Right kidney (tissue), 1 donor: ENCODE measurements around the gene DHRS7B.
A peak's percentile ranks its signal among the peaks of the same experiment; 100 is the strongest.
"Not testable (repeated sequence)": the region's sequence is repeated elsewhere in the genome, so short reads cannot be mapped to it uniquely, and the experiment has no call there.

Experiments
- DNase-seq: peaks from one replicate; pipeline ENCODE4 v3.0.0-alpha.2; 2016

DHRS7B gene

DNA sequence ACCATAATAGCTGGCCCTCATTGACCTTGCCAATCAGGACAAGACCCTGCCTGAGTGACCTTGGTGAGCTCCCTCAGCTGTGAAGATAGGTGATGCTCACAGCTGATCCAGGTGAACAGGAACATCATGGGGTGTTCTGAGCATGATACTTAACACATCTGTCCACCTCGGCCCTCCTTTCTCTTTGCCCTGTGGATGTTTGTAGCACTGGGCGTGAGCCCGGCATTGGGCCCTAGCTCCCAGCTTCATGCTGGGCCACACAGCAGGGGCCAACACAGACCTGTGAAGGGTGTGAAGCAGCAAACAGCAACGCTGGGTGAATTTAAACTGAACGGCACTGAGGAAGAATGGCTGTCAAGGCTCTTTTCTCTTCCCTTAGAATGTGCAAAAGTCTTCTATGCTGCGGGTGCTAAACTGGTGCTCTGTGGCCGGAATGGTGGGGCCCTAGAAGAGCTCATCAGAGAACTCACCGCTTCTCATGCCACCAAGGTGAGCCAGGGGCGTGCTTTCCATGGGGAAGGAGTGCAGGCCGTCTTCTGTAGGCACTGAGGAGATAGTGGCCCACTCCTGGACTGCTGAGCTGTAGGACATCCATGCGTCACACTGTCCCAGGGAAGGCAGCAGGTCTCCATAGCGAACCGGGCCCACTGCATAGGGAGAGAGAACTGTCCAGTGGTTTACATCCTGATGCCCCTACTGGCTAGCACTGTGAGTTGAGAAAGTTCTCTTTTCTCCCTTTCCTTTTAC lies 51.3 kb downstream of the DHRS7B start:
- DNase-seq = no peak

DNA sequence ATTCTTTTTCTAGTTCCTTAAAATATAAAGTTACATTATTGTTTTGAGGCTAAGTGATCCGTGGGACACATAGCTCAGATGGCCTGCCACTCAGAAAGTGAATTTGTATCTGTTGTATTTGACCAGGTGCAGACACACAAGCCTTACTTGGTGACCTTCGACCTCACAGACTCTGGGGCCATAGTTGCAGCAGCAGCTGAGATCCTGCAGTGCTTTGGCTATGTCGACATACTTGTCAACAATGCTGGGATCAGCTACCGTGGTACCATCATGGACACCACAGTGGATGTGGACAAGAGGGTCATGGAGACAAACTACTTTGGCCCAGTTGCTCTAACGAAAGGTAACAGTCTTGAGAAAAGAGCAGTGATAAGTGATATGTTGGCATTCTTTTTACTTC lies 56.7 kb downstream of the DHRS7B start:
- DNase-seq = no peak

DNA sequence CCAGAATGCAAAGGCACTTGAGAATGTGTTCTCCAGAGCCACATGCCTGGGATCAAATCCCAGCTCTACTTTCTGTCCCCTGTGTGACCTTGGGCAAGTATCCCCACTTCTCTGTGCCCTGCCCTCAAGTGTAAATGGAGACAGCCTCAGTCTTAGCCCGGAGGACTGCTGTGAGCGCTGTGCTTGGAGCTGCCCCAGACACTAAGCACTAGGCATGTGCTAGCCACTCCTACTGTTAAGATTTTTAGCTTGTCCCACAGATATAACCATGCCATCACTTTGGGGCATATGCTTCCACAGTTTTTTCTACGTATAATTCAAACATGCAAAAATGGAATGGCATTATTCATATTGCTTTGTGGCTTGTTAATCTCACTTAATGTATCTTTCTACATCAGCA lies 57.8 kb downstream of the DHRS7B start:
- DNase-seq = no peak

DNA sequence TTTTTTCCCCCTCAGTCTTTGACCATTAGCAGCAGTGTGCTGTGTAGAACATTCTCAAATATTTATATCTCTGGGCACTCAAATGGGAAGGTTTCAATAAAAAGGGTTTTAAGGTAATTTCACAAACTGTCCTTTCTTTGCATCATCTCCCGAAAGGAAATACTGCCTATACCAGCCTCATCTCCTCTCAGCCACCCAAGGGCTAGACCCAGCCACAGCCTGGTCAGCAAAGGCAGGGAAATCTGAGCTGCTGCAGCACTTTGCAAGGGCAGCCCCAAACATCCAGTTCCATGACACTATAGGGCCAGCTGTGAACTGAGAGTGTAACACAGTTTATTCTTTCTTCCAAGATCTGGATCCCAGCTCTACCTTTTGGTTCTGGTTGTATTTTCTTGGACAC lies 58.3 kb downstream of the DHRS7B start:
- no peak for DNase-seq

DNA sequence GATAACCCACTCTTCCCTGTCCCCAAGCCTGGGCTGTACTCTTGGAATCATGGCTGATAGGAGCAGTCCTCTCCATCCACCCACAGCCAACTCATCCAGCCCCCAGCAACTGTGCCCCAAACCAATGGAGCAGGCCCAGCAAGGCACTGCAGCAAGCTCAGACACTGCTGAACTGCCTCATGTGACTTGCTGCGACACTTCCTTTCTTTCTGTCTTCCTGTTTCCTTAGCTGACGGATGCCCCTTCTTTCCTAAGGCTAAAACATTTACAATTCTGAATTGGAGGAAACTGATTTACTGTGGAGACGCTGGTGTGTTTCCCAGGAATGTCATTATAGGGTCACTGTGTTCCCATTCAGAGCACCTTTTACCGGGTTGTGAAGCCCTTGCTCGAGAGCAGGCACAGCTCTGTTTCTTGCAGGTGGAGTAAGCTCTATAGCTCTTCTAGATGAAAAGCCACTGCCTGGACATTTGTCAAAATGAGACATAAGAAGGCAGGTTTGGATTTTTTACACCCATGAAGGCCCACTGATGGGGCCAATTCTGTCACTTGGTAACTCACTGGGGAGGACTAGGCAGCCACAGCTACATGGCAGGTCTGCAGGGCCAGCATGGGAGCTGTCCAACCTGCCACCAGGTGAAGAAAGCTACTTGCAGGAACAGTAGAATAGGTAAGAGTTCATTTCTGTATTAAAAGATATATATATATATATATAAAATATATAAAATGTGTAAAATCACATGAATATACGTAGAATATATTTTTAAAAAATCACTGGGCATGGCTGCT lies 59.8 kb downstream of the DHRS7B start:
- DNase-seq = no peak

DNA sequence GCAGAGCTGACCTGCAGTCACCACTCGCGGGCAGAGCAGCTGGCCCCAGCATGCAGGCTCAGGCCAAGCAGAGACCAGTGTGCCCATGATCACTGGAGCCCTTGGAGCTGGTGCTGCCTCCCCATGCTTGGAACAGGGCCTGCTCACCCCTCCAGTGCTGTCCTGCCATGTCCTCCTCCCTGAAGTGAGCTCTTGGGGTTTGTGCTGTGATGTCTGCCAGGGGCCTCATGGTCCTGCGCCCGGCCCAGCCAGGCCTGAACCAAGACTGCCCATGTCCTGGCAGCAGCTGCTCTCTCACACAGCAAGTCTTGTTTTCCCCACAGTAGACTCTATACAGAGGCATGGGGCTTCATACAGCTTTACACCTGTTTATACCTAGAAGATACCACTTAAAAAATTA lies 62.6 kb downstream of the DHRS7B start:
- no peak for DNase-seq

DNA sequence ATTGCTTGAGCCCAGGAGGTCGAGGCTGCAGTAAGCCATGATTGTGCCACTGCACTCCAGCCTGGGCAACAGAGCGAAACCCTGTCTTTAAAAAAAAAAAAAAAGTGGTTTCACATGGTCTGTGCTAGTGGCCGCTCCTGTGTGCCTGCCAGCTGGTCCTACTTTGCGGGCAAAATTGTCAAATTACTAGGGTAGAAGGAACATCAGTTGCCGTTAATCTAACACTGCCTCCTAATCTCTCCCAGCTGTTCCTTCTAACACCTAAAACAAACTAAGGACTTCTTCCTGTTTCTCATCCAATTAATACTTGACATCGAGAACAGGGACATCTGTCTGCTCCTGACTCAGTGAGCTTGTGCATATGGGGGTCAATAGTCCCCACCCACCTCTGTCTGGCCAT lies 63.3 kb downstream of the DHRS7B start:
- no peak for DNase-seq

DNA sequence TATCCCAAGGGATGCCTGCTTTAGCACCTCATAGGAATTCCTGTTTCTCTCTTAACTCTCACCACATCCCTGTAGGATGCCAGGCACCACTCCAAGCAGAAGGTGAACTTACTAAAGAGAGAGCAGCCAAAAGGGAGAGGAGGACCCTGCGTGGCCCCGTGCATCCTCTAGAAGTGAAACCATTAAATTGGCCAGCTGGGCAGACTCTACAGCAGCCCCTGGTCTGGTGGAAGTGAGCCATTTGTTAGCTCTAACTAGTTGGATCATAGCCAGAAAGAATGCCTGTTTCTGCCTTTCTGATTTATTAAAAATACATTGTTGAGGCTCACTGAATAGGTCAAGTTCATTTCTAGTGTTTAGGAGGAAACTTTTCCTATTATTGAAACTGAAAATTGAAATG lies 64.9 kb downstream of the DHRS7B start:
- DNase-seq = no peak

DNA sequence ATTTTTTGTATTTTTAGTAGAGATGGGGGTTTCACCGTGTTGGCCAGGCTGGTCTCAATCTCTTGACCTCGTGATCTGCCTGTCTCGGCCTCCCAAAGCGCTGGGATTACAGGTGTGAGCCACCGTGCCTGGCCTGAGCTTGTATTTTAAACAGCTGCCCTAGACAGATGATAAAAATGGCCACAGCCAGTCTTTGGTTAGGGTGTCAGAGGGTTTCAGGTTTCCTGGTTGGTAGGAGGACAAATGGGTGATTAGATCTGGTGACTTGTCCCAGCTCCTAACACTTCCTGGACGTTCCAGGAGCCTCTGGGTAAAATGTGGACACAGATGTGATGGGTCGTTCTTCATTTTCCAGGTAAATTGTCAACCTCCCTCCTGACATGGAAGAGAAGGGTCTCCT lies 65.7 kb downstream of the DHRS7B start:
- DNase-seq = not testable (repeated sequence)

DNA sequence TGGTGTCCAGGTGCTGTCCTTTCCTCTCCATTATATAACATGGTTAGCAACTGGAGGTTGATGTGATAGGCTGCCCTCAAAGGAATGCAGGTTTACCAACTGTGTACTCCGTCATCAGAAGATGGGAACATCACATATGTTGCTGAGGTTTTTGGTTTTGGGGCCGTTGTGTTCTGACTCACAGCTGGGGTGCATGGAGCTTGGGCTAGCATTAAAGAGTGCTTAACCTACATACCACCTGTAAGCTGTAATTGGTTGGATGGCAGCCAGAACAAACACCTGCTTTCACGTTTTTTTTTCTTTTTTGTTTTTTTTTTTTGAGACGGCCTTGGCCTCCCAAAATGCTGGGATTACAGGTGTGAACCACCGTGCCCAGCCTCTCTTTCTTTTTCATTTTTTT lies 66.3 kb downstream of the DHRS7B start:
- no peak for DNase-seq

DNA sequence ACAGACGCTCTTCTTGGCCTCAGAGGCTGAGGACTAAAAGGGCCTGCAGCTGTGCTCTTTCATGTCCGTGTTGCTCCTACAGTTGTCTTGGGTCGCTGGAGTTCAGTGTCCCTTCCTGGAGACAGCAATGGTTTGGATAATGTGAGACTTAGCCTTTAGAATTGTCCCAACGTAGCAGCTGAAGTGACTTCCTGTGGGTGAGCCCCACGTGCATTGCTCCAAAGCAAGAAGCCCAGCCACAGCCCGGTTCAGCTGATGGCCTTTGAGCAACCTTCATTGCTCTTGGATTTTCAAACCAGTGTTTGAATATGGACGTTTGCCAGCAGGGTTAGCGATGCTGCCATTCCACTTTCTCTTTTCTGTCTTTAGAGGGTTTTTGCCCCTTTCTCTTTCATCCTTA lies 67.5 kb downstream of the DHRS7B start:
- DNase-seq = no peak

DNA sequence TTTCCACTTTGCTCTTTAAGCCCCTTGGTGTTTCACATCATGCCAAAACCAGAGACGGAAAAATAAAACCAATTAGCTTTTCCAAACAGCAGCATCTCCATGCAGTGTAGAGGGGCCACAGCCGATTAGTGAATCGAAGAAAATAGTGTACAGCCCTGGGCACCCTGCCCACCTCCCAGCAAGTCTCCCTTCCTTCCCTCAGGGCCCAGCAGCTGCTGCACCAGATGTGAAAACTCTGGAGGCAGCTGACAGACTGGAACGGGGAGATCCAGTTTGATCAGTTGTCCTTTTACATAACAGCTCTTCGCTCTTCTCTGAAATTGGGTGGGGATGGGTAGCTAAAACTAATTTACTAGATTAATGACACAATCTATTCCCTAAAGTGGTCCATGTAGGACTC lies 67.9 kb downstream of the DHRS7B start:
- no peak for DNase-seq

DNA sequence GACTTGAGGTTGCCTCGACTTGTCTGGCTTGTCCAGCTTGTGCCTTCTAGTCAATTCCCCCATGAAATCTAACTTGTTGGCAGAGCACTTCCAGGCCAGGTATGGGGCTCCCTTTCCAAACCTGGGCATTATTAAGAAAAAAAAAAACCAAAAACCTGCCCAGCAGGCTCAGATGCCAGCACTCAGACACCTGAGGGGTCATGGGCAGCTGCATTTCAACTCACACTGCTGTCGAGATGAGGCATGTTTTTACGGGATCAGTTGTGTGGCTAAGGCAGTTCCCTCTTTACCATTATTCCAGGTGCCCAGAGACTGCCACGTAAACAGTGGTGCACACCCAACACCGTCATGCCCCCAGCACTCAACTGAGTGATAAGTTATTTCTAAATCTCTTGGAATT lies 69.4 kb downstream of the DHRS7B start:
- no peak for DNase-seq

DNA sequence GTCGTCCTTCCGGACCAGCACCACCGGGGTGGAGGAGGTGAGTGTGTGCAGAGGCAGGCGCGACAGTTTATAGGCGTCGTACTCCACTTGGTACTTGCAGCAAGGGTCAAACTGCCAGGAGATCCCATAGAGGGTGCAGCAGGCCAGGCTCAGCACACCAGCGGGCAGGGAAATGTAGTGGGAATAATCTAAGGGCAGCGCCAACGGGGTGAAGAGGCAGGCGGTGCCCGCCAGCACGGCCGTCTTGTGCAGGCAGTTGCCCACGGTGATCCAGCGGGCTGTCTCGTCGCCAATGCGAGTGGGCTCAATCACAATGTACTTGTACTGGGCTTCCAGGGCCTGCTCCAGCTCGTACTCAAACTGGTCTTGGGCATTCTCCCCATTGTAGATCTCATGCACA lies 71.6 kb downstream of the DHRS7B start:
- no peak for DNase-seq

DNA sequence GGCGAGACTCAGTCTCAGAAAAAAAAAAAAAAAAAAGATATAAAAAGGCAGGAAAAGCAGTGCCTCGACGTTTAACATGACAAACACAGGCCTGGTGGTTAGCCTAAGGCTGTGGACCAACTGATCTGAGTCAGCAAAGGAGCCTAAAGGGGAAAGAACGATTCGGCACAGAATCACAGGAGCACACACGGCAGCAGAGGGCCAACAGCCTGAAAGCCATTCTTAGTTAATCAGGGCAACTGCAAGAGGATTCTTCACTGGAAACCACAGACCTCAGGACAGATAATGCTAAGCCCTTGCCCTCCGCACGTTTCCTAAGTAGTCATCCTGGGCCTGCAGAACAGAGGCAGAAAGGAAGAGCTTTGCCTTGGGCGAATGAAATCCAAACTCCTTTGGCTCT lies 72.5 kb downstream of the DHRS7B start:
- no peak for DNase-seq

DNA sequence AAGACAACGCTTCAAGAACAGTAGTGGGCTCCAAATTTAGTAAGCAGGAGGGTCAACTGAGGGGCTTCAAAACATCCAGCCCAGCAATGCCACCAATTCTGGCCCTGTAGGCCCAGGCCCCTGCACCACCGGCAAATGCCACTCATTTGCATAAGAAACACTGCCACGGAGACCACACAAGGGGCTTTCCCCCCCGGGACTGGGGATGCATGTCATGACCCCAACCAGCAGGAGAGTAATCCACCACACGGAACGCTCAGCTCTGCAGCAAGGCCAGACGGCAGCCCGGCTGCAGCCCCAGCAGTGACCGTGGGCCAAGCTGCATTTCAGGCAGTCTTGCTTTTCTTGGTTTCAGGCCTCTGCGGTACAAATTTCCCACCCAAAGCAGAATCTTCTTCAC lies 73.1 kb downstream of the DHRS7B start:
- DNase-seq = no peak

DNA sequence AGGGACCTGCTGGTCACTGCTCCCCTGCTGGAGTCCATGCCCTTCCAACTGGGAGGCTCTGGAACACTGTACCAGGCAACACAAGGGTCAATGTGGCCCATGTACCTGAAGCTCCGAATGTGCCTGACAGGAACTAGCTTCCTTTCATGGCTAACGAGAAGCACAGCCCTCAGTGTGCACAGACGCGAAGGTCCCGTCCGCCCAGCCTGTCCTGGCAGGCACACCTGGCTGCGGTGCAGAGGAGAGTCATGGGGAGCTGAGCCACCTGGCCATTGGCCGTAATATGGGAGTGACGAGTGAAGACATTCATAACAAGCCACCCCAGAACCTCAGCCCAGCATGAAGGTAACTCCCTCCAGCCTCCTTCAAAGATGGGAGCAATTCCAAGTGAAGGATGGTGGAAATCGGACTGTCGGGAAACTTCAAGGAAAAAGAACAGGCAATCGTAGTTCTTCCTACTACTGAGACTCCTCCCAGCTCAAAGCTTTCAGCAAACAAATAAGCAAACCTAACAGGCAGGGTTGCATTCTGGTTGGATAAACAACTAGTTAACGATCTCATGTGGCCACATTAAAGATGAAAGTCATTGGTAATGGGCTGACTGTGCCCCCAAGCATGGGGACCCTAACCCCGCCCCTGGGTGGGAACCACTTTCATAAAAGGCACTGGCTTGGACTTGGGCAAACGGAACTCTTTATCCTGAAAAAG lies 74.0 kb downstream of the DHRS7B start:
- DNase-seq = no peak

DNA sequence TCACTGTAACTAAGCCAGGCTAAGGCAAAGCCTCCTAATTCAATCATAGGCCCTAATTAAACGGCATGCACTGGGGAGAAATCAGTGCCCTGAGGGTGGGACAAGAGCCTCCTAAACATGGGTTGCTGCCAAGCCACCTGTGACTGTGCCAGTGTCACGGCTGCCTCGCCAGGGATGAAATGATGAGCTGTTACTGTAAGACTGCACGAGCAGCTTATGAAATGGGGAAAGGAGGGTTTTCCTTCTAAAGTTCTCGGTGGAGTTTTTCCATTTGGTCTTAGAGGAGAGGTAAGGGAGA lies 74.5 kb downstream of the DHRS7B start:
- DNase-seq = no peak

DNA sequence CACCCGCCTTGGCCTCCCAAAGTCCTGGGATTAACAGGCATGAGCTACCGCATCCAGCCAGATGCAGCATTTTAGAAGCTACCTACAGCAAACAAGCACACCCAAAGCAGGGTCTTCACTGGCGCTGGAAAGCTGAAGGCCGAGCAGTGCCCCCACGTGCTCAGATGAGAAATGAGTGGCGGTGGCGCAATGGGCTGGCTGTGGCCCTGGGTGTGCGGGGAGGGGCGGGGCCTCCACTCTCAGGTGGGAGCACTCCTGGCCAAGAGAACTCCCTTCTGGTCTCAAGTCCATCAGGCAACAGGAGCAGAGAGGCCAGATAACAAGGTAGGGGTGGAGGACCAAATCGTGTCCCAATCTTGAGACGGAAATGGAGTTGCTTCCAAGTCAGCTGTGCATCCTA lies 75.1 kb downstream of the DHRS7B start:
- no peak for DNase-seq

DNA sequence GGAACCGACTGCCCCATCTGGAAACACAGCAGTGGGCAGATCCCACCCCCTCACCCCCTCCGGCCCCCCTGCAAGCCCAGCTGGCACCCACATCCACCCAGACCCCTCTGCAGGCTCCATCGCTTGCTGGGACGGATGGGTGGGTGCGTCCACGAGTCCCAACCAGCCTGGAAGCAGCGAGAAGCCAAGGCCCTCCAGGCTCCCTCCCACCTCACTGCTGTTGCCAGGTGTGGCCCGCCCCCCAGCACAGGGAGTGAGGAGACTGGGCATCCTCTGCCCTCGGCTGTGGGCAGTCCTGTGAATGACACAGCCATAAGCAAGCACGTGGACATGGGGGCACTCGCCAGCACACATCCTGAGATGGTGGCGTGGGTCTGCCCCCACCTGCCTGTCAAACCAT lies 75.7 kb downstream of the DHRS7B start:
- no peak for DNase-seq

DNA sequence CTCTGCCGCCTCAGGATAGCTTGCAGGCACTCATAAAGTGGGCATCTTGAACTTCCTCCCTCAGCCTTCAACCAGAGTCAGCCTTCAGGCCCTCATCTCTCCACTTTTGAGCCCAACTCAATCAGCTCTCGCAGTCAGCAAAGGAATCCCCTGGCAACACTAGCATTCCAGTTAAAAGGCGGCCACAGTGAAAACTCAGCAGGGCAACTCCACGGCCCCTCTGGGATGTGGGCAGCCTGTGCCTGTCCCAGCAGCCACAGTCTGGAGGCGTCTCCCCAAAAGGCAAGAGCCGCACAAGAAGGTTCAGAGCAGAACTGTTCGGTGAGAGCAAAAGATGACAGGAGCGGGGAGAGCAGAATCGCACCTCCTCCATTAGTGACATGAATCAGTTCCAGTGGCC lies 78.2 kb downstream of the DHRS7B start:
- DNase-seq = no peak

DNA sequence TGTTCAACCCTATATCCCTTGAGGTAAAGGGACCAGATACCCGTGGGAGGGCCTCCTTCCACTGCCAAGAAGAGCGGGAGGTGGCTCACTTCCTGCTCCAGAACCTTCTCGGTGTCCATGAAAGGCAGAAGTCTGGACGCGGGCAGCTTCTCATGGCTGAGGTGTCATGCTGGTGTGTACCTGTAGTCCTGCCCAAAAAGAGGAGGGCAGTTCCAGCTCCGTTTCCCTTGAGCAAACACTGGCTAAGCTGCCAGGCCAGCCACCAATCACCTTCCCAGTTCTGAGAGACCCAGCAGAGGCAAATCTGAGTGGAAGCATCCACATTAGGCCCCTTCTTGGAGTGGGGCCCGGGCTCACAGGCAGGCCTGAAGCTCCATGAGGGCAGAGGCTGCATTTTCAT lies 81.6 kb downstream of the DHRS7B start:
- DNase-seq = no peak

DNA sequence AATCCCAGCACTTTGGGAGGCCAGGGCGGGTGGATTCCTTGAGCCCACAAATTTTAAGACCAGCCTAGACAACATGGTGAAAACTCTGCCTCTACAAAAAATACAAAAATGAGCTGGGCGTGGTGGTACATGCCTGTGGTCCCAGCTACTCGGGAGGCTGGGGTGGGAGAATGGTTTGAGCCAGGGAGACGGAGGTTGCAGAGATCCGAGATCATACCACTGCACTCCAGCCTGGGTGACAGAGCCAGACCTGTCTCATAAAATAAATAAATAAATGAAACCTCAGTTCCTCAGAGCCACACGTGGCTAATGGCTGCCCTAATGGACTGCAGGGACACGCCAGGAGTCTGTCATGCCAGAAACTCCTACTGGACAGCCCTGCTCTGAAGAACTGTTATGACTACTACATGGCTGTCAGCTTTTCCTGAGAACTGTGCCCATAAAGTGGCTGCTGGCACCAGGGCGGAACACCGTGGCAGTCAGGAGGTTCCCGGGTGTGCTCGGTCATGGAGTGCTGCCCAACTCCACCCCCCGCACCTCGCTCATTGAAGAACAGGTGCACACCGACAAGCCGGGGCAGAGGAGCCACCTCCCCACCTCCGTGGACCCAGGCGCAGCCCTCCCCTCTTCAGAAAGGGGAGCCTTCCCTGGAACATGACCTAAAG lies 82.9 kb downstream of the DHRS7B start:
- DNase-seq = peak; percentile 29
